NCI-H2171 (cell line): ENCODE results near the gene ZNF488.

Experiments used
- DNase-seq: peaks from one replicate; lab custom pipeline; 2025; lab: John Stamatoyannopoulos, UW

The ZNF488 gene

GRCh38 chr10:47349516-47349915 lies 34.6 kb downstream of the ZNF488 start:
- DNase-seq: no peak

- no peak for DNase-seq
These were observed 35.2 kb downstream of the ZNF488 start for GRCh38 chr10:47348661-47349470.

- no peak for DNase-seq
These were observed 35.9 kb downstream of the ZNF488 start, which contains the start of gene RBP3 for GRCh38 chr10:47348138-47348651. Gene RBP3 (plus strand): TSS chr10:47348363. CDS start chr10:47348485, 122 bp downstream.

- DNase-seq: no peak
These were observed 36.8 kb downstream of the ZNF488 start for GRCh38 chr10:47347303-47347675.

GRCh38 chr10:47346581-47347302 lies 37.4 kb downstream of the ZNF488 start:
- DNase-seq: peak; percentile 74

- no peak for DNase-seq
These were observed 38.9 kb downstream of the ZNF488 start for GRCh38 chr10:47344996-47345870.

GRCh38 chr10:47340608-47341170 lies 43.4 kb downstream of the ZNF488 start:
- no peak for DNase-seq

GRCh38 chr10:47339759-47340607 lies 44.1 kb downstream of the ZNF488 start:
- DNase-seq: no peak

GRCh38 chr10:47339186-47339735 lies 44.8 kb downstream of the ZNF488 start:
- no peak for DNase-seq

- no peak for DNase-seq
These were observed 46.8 kb downstream of the ZNF488 start for GRCh38 chr10:47337310-47337709.

- DNase-seq: no peak
These were observed 47.5 kb downstream of the ZNF488 start for GRCh38 chr10:47336387-47337134.

- no peak for DNase-seq
These were observed 48.2 kb downstream of the ZNF488 start for GRCh38 chr10:47335906-47336305.

- DNase-seq: no peak
These were observed 49.4 kb downstream of the ZNF488 start for GRCh38 chr10:47334466-47335295.

- DNase-seq: no peak
These were observed 50.6 kb downstream of the ZNF488 start for GRCh38 chr10:47333532-47333931.

GRCh38 chr10:47332946-47333345 lies 51.1 kb downstream of the ZNF488 start:
- DNase-seq: no peak

GRCh38 chr10:47332371-47332770 lies 51.7 kb downstream of the ZNF488 start:
- no peak for DNase-seq

- DNase-seq: no peak
These were observed 52.1 kb downstream of the ZNF488 start for GRCh38 chr10:47331954-47332353.

- no peak for DNase-seq
These were observed 52.6 kb downstream of the ZNF488 start for GRCh38 chr10:47331491-47331890.

- no peak for DNase-seq
These were observed 53.3 kb downstream of the ZNF488 start for GRCh38 chr10:47330804-47331203.
